Activated T-helper 9 cell treated with anti-CD3 and anti-CD28 coated beads, Interleukin-2, amount 50 U/mL, for 16 hours (primary cell): ENCODE measurements around the gene MALAT1.
"Not testable (repeated sequence)": the region's sequence is repeated elsewhere in the genome, so short reads cannot be mapped to it uniquely, and the experiment has no call there.

Experiments used
- DNase-seq: peaks from one replicate; pipeline ENCODE4 v3.0.0-alpha.2; 2020; ENCODE audit warnings: low read depth

The MALAT1 gene

GRCh38 chr11:65498727-65498976 is 193 bp upstream of the MALAT1 start:
- no peak for DNase-seq

- DNase-seq, result no peak
Measured at GRCh38 chr11:65499713-65500386, 1.0 kb downstream of the MALAT1 start.

- no peak for DNase-seq
Measured at GRCh38 chr11:65500387-65501185, 1.7 kb downstream of the MALAT1 start.

DNA sequence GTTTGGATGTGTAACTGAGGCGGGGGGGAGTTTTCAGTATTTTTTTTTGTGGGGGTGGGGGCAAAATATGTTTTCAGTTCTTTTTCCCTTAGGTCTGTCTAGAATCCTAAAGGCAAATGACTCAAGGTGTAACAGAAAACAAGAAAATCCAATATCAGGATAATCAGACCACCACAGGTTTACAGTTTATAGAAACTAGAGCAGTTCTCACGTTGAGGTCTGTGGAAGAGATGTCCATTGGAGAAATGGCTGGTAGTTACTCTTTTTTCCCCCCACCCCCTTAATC is 2.3 kb downstream of the MALAT1 start:
- DNase-seq, result no peak

DNA sequence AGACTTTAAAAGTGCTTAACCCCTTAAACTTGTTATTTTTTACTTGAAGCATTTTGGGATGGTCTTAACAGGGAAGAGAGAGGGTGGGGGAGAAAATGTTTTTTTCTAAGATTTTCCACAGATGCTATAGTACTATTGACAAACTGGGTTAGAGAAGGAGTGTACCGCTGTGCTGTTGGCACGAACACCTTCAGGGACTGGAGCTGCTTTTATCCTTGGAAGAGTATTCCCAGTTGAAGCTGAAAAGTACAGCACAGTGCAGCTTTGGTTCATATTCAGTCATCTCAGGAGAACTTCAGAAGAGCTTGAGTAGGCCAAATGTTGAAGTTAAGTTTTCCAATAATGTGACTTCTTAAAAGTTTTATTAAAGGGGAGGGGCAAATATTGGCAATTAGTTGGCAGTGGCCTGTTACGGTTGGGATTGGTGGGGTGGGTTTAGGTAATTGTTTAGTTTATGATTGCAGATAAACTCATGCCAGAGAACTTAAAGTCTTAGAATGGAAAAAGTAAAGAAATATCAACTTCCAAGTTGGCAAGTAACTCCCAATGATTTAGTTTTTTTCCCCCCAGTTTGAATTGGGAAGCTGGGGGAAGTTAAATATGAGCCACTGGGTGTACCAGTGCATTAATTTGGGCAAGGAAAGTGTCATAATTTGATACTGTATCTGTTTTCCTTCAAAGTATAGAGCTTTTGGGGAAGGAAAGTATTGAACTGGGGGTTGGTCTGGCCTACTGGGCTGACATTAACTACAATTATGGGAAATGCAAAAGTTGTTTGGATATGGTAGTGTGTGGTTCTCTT is 2.8 kb downstream of the MALAT1 start:
- DNase-seq, result no peak

- no peak for DNase-seq
Measured at GRCh38 chr11:65502274-65502554, 3.4 kb downstream of the MALAT1 start.

DNA sequence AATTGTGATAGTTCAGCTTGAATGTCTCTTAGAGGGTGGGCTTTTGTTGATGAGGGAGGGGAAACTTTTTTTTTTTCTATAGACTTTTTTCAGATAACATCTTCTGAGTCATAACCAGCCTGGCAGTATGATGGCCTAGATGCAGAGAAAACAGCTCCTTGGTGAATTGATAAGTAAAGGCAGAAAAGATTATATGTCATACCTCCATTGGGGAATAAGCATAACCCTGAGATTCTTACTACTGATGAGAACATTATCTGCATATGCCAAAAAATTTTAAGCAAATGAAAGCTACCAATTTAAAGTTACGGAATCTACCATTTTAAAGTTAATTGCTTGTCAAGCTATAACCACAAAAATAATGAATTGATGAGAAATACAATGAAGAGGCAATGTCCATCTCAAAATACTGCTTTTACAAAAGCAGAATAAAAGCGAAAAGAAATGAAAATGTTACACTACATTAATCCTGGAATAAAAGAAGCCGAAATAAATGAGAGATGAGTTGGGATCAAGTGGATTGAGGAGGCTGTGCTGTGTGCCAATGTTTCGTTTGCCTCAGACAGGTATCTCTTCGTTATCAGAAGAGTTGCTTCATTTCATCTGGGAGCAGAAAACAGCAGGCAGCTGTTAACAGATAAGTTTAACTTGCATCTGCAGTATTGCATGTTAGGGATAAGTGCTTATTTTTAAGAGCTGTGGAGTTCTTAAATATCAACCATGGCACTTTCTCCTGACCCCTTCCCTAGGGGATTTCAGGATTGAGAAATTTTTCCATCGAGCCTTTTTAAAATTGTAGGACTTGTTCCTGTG is 3.9 kb downstream of the MALAT1 start:
- no peak for DNase-seq

DNA sequence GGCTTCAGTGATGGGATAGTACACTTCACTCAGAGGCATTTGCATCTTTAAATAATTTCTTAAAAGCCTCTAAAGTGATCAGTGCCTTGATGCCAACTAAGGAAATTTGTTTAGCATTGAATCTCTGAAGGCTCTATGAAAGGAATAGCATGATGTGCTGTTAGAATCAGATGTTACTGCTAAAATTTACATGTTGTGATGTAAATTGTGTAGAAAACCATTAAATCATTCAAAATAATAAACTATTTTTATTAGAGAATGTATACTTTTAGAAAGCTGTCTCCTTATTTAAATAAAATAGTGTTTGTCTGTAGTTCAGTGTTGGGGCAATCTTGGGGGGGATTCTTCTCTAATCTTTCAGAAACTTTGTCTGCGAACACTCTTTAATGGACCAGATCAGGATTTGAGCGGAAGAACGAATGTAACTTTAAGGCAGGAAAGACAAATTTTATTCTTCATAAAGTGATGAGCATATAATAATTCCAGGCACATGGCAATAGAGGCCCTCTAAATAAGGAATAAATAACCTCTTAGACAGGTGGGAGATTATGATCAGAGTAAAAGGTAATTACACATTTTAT is 4.6 kb downstream of the MALAT1 start:
- no peak for DNase-seq

GRCh38 chr11:65503949-65504673 is 5.3 kb downstream of the MALAT1 start:
- no peak for DNase-seq

- no peak for DNase-seq
Measured at GRCh38 chr11:65504674-65505465, 6.0 kb downstream of the MALAT1 start.

- no peak for DNase-seq
Measured at GRCh38 chr11:65505466-65506289, 6.8 kb downstream of the MALAT1 start.

DNA sequence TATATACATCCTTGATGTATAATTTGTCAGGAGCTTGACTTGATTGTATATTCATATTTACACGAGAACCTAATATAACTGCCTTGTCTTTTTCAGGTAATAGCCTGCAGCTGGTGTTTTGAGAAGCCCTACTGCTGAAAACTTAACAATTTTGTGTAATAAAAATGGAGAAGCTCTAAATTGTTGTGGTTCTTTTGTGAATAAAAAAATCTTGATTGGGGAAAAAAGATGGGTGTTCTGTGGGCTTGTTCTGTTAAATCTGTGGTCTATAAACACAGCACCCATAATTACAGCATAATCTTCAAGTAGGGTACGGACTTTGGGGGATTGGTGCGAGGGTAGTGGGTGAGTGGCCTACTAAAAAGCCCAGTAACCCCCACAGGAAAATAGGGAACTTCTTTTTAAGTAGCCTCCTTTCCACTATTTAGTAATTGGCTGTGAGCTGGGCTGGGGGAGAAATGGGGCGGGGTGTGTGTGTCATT is 7.5 kb downstream of the MALAT1 start:
- no peak for DNase-seq

GRCh38 chr11:65506772-65507505 is 8.1 kb downstream of the MALAT1 start:
- no peak for DNase-seq

DNA sequence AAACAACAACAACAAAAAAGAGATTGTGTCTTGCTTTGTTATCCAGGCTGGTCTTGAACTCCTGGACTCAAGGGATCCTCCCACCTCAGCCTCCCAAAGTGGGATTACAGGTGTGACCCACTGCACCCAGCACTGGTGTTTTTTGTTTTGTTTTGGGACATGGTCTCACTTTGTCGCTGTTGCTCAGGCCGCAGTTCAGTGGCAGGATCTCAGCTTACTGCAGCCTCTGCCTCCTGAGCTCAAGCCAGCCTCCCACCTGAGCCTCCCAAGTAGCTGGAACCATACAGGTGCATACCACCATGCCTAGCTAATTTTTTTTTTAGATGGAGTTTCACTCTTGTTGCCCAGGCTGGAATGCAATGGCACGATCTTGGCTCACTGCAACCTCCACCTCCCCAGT is 13.5 kb downstream of the MALAT1 start:
- DNase-seq, result not testable (repeated sequence)

- DNase-seq, result no peak
Measured at GRCh38 chr11:65516135-65516968, 17.5 kb downstream of the MALAT1 start.

- DNase-seq, result not testable (repeated sequence)
Measured at GRCh38 chr11:65518941-65519549, 20.2 kb downstream of the MALAT1 start.

GRCh38 chr11:65521777-65522521 is 23.1 kb downstream of the MALAT1 start:
- not testable (repeated sequence) for DNase-seq
